ENCODE measurements around the gene TAF9B.

TAF9B gene

GRCh38 chrX:78119521-78120227 is 19.8 kb downstream of the TAF9B start:
- no peak for TF ChIP-seq FOXP2 (optimal IDR thresholded peaks at IDR 0.05; ENCODE audit: borderline replicate concordance, extremely low read depth, extremely low read length, insufficient read depth)
- TF ChIP-seq REST (IDR thresholded peaks at IDR 0.05; ENCODE audit: insufficient read depth in 1 of 2, low read depth in 2 of 2, low read length in 2 of 2) = no peak
- TF ChIP-seq POLR2AphosphoS5 (IDR thresholded peaks at IDR 0.05; ENCODE audit: low read depth, low read length) = no peak
- TF ChIP-seq TAF1 (IDR thresholded peaks at IDR 0.05; ENCODE audit: borderline replicate concordance, insufficient read depth, low read length) = no peak
- TF ChIP-seq SIN3A (IDR thresholded peaks at IDR 0.05; ENCODE audit: borderline replicate concordance, insufficient read depth, low read length) = no peak

GRCh38 chrX:78118628-78119027 is 20.8 kb downstream of the TAF9B start:
- TF ChIP-seq SIN3A (IDR thresholded peaks at IDR 0.05; ENCODE audit: borderline replicate concordance, insufficient read depth, low read length) (no peak), REST (IDR thresholded peaks at IDR 0.05; ENCODE audit: insufficient read depth in 1 of 2, low read depth in 2 of 2, low read length in 2 of 2) (no peak), TAF1 (IDR thresholded peaks at IDR 0.05; ENCODE audit: borderline replicate concordance, insufficient read depth, low read length) (no peak), POLR2AphosphoS5 (IDR thresholded peaks at IDR 0.05; ENCODE audit: low read depth, low read length) (no peak), FOXP2 (optimal IDR thresholded peaks at IDR 0.05; ENCODE audit: borderline replicate concordance, extremely low read depth, extremely low read length, insufficient read depth) (no peak)

GRCh38 chrX:78116766-78117165 is 22.7 kb downstream of the TAF9B start:
- TF ChIP-seq TAF1 (IDR thresholded peaks at IDR 0.05; ENCODE audit: borderline replicate concordance, insufficient read depth, low read length) (no peak), POLR2AphosphoS5 (IDR thresholded peaks at IDR 0.05; ENCODE audit: low read depth, low read length) (no peak), FOXP2 (optimal IDR thresholded peaks at IDR 0.05; ENCODE audit: borderline replicate concordance, extremely low read depth, extremely low read length, insufficient read depth) (no peak), SIN3A (IDR thresholded peaks at IDR 0.05; ENCODE audit: borderline replicate concordance, insufficient read depth, low read length) (no peak), REST (IDR thresholded peaks at IDR 0.05; ENCODE audit: insufficient read depth in 1 of 2, low read depth in 2 of 2, low read length in 2 of 2) (no peak)

GRCh38 chrX:78116365-78116764 is 23.1 kb downstream of the TAF9B start:
- TF ChIP-seq TAF1 (IDR thresholded peaks at IDR 0.05; ENCODE audit: borderline replicate concordance, insufficient read depth, low read length) (no peak), REST (IDR thresholded peaks at IDR 0.05; ENCODE audit: insufficient read depth in 1 of 2, low read depth in 2 of 2, low read length in 2 of 2) (no peak), FOXP2 (optimal IDR thresholded peaks at IDR 0.05; ENCODE audit: borderline replicate concordance, extremely low read depth, extremely low read length, insufficient read depth) (no peak), SIN3A (IDR thresholded peaks at IDR 0.05; ENCODE audit: borderline replicate concordance, insufficient read depth, low read length) (no peak), POLR2AphosphoS5 (IDR thresholded peaks at IDR 0.05; ENCODE audit: low read depth, low read length) (no peak)

All from PFSK-1 (cell line).